NOMO-1 (cell line): ENCODE measurements around the gene LARGE2.

Experiments
- DNase-seq, 2 experiments: peaks; one replicate each; lab custom pipeline; 2025; ENCODE audit not compliant: unreplicated experiment in 2 of 2; lab: John Stamatoyannopoulos, UW

Gene LARGE2

DNA sequence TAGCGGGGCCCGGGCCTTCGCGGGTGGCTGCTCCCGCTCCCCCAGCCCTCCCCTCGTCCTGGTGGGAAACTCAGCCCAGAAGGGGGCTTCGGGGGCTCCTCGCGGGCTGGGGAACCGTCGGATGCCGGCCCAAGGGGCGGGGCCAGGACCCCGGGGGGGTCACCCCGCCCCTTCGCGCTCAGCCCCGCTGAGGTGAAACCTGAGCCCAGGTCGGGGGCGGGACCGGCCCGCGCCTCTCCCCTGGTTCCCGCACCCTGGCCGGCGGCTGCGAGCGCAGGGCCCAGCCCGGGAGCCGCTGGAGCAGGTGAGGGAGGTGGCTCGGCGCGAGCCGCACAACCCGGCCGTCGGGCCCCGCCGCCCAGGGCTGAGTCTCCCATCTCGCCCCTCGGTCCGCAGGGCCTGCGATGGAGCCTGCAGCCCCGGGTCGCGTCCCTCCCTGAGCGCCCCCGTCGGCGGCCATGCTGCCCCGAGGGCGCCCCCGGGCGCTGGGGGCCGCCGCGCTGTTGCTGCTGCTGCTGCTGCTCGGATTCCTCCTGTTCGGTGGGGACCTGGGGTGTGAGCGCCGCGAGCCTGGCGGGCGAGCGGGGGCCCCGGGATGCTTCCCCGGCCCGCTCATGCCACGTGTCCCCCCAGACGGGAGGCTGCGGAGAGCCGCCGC lies at the start of gene LARGE2:
TSS of gene LARGE2 (plus strand) at position 232 of the 658 bp plus-strand sequence. CDS start at position 459, 227 bp downstream.
- DNase-seq: no peak

- no peak for DNase-seq
Measured at GRCh38 chr11:45876401-45876800, 46.1 kb upstream of the LARGE2 start.

GRCh38 chr11:45877221-45877620 lies 45.2 kb upstream of the LARGE2 start:
- DNase-seq: no peak

DNA sequence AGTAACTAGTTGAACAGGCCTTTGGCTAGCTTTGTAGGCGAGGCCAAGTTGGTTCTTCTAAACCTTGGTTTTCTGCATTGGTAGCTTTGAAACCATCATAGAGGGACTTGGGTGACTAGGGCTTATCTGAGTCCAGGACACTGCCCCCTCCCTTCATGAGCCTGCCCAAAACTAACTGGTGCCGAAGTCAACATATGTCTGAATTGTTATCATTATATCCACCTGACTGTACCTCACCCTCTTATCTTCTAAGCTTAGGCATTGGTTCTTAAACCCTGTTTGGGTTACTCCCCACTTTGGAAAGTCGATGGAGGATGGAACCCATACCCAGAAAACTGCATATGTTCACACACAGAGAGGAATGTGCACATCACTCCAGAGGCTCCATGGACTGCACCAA lies 44.6 kb upstream of the LARGE2 start:
- DNase-seq: no peak

GRCh38 chr11:45879803-45880686 lies 42.4 kb upstream of the LARGE2 start:
- DNase-seq: peak; percentile 61 to 73

GRCh38 chr11:45880772-45881570 lies 41.5 kb upstream of the LARGE2 start:
- no peak for DNase-seq

GRCh38 chr11:45881708-45882368 lies 40.6 kb upstream of the LARGE2 start:
- no peak for DNase-seq

GRCh38 chr11:45884596-45885185 lies 37.8 kb upstream of the LARGE2 start:
- DNase-seq: no peak

DNA sequence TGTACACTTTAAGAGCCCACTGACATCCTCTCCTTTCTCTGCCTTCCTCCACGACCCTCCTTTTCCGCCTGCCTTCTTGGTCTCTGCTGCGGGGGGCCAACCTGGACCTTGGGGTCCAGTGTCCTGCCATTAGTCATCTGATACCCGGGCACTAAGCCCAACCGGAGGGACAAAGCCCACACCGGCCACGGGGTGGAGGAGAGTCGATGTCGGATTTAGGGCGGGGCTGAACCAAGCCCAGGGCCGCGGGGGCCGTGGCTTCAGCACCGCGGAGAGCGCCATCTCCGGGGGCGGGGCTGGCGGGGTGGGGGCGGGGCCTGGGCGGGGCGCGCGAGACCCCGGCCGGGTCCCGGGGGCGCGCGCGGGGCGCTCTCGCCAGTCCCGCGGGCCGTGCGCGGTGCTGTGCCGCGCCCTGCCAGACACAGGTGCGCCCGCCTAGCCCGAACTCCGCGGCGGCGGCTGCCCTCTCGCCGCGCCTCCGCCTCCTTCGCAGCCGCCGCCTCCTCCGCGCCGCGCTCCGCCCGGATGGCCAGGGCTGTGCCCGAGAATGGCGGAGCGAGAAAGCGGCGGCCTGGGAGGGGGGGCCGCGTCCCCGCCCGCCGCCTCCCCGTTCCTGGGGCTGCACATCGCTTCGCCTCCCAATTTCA lies 37.1 kb upstream of the LARGE2 start, which contains the start of gene MAPK8IP1:
TSS of gene MAPK8IP1 (plus strand) at position 378 of the 647 bp plus-strand sequence. CDS start at position 548, 170 bp downstream.
- peak; percentile 34 to 49 for DNase-seq

DNA sequence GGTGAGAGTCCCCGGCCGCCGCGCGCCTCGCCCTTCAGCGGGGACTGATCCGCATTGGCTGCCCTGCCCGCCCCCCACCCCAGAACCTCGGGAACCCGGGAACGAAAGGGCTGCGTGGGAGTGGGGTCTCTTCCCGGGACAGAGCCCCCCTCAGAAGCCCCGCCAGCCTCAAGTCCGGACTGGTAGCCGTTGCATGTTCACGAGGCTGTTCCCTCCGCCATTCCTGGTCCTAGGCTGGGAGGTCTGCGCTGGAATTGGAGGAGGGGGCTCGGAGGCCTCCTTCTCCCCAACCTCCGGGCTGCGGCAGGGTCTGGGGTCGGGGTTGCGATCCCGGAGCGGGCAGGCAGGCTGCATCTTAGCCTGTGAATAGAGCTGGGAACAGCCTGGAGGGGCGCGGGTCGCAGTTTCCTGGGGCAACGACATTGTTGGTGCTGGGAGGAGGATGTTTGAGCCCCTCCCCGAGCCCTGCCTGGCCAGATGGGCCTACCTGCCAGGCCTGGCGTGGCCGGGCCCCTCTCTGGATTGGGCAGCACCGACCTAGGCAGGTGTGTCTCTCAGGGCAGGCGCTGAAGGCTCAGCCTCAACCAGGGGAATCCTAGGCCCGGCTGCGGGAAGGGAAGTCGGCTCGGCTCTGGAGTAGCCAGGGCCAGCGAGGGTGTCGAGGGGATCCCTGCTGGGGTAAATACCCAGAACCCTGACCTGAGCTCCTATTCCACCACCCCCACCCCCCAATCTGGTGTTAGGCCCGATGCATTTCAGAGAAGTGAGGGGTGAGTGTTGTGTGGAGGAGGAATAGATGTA lies 36.3 kb upstream of the LARGE2 start:
- no peak for DNase-seq

DNA sequence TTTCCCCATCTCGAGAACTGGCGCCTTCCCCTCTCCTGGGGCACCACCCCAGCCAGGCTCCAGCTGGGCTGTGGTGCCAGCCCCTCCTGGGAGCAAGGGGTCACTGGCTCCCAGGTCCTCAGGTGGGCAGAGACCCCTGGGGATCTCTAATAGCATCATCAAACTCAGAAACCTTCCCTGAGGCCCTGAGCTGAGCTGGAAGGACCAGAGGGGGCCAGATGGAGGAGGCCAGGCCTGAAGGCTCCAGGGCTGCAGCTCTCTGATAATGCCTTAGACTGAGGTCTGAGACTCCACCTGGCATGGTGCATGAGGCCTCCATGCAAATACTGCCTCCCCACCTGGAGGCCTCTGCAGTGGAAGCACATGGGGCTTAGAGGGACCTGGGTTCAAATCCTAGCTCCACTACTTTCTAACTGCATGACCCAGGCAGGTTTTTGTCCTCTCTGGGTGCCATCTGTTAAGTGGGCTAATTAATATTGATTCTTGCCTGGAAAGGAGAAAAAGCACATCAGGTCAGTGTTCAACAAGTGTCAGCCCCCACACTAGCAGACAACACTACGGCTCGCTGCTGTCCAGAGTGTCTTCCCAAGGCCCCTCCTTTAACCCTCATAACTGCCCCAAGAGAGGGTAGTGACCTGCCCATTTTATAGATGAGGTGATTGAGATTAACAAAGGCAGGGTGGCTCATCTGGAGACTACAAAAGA lies 35.5 kb upstream of the LARGE2 start:
- no peak for DNase-seq

GRCh38 chr11:45887587-45887986 lies 34.9 kb upstream of the LARGE2 start:
- no peak for DNase-seq

GRCh38 chr11:45889555-45889954 lies 32.9 kb upstream of the LARGE2 start:
- DNase-seq: no peak

DNA sequence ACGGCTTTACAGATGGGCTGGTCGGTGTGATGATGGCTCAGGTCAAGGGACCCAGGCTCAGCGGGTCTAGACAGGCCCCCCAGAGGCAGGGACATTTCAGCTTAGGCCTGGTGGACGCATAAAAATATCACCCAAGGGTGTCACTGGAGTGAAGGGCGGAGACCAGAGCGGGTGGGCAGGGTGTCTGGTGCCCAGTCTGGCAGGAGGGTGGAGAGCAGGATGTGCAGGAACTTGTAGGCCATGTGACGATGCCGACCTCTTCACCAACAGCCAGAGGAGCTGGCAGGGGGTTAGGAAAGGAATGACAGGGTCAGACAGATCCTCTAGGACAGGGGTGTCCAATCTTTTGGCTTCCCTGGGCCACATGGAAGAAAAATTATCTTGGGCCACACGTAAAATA lies 32.5 kb upstream of the LARGE2 start:
- no peak for DNase-seq

- no peak for DNase-seq
Measured at GRCh38 chr11:45890886-45891550, 31.4 kb upstream of the LARGE2 start.

- DNase-seq: no peak
Measured at GRCh38 chr11:45892856-45893255, 29.6 kb upstream of the LARGE2 start.

DNA sequence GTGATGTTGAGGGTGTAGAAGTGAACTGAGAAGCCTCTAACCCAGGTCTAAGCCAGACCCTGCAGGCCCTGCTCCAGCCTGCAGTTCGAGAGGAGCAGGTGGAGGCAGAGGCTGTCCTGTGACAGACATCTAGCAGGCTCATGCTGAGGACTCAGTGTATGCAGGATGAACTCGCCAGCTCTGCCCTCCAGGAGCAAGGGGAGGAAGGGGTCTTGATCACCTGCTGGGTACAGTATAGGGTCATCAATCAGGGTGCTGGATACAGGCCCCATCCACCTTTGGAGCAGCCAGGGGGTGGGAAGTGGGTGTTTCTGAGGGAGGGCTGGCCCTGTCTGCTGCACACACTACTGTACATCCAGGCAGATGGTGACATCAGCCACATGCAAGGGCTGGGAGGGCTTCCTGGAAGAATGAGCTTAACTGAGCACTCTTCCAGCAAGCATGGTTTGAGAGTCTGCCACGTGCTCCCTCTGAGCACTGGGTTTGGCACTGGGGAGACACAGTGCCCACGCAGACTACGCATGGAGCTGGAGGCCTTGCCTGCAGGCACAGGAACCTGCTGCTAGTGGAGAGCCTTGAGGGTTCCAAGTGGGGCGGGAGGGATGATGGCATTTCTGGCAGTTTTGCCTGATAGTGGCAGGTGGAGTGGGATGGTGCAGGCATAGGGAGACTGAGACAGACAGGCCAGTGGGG lies 27.8 kb upstream of the LARGE2 start:
- no peak for DNase-seq
